ENCODE measurements around the gene SUSD6.

SUSD6 gene

DNA sequence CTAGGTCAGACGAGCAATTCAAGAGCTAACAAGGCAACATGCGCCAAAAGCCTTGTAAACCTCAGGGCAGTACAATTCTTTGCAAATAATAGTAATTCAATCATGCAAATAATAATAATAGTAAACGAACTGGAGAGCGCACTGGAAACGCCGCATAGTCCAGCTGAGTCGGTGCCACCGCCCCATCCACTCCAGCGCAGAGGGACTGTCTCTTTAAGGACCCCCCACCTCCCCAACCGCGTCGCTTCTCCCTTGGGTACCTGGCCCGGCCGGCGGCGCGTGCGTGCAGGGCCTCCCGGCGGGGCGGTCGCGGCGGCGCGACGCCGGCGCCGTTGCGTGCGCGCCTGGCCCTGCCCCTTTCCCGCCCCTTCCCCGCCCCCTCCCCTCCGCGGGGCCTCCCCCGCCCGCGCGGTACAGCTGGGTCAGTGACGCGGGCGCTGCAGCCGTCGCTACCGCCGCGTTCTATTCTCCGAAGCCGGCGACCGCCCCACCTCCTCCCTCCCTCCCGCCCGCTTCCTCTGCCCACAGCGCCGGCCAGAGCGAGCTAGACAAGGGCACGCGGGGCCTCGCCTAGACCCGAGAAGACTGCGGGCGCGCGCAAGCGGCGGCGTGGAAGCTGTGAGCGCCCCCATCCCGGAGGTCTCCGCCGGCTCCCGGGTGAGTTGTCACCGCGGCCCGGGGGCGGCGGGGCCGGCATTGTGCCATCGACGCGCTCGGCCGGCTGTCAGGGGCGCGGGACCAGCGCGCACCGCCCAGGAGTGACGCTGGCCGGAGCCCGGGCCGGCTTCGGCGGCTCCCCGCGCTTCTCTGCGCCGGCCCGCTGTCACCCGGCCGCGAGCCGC lies at the start of gene SUSD6:
Gene SUSD6 (plus strand): TSS at position 425 of the 842 bp plus-strand sequence. CDS start 46,997 bp downstream, outside the sequence.
- peak; percentile 88 for DNase-seq

- no peak for DNase-seq
Measured at GRCh38 chr14:69561893-69562292, 49.5 kb upstream of the SUSD6 start.

GRCh38 chr14:69567563-69567962 lies 43.8 kb upstream of the SUSD6 start:
- DNase-seq = no peak

- DNase-seq = no peak
Measured at GRCh38 chr14:69569859-69570258, 41.5 kb upstream of the SUSD6 start.

- DNase-seq = no peak
Measured at GRCh38 chr14:69570836-69571330, 40.5 kb upstream of the SUSD6 start.

- DNase-seq = no peak
Measured at GRCh38 chr14:69571449-69572029, 39.9 kb upstream of the SUSD6 start.

- no peak for DNase-seq
Measured at GRCh38 chr14:69572030-69572840, 39.2 kb upstream of the SUSD6 start.

DNA sequence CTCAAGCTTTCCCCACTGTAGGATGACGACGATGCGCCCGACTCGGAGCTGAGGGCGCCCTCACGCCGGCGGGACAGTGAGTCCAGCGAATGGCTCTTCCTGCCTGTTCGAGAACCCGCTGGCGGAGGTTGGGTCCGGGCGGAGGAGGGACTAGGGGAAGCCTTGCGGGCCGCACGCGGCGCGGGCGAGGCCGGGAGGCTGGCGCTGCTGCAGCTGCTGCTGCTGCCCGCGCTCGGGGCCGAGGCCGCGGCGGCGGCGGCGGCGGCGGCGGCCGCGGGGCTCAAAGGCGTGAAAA lies 38.6 kb upstream of the SUSD6 start:
- DNase-seq = no peak

- DNase-seq = no peak
Measured at GRCh38 chr14:69573205-69573830, 38.1 kb upstream of the SUSD6 start.

- DNase-seq = no peak
Measured at GRCh38 chr14:69573831-69574262, 37.5 kb upstream of the SUSD6 start.

DNA sequence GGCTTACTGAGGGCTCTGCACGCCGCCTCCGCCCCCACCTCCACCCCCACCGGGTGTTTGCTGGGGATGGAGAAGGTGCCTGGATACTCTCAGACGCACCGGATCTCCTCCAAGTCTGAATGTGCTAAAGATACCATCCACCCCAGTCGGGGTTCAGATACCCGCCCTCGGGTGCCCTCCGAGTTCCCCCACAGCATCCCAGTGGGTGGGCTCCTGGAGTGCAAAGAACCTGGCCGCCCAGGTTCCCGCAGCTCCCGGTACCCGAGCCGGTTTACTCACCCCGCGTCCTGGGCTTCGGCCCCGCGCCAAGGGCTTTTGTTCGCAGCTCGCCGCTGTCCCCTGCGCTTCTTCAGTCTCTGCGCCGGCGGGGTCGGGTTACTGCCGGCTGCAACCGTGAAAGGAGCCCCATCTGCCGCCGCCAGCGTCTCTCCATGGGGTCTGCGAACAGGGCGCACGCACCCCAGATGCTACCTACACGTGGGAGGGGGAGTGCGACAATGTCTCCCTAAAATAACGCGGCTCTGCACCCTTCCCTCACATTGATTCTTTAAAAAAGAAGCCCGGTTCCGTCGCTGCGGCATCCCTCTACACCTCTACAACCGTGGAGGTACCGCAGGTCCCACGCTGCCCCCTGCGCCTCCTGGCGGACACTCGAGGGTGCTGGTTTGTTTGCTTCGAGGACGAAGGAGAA lies 37.0 kb upstream of the SUSD6 start, which contains the start of gene CCDC177:
Gene CCDC177 (minus strand): TSS at position 609 of the 691 bp plus-strand sequence. CDS start 1,249 bp downstream, outside the sequence.
- DNase-seq = peak; percentile 82

GRCh38 chr14:69574954-69575295 lies 36.5 kb upstream of the SUSD6 start:
- no peak for DNase-seq

DNA sequence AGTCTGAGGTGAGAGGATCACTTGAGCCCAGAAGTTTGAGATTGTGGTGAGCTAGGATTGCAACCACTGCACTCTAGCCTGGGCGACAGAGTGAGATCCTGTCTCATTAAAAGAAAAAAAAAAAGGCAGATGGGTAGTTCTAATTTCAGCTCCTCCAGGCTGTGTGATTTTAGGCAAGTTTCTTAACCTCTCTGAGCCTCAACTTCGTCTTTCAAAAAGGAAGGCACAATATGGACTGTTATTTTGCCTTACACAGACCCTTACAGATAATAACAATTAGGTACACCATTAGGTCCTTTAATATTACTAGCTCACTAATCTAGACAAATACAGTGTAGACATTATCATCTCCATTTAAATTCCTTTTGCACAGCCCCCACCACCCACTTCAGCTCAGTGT lies 31.9 kb upstream of the SUSD6 start:
- no peak for DNase-seq

DNA sequence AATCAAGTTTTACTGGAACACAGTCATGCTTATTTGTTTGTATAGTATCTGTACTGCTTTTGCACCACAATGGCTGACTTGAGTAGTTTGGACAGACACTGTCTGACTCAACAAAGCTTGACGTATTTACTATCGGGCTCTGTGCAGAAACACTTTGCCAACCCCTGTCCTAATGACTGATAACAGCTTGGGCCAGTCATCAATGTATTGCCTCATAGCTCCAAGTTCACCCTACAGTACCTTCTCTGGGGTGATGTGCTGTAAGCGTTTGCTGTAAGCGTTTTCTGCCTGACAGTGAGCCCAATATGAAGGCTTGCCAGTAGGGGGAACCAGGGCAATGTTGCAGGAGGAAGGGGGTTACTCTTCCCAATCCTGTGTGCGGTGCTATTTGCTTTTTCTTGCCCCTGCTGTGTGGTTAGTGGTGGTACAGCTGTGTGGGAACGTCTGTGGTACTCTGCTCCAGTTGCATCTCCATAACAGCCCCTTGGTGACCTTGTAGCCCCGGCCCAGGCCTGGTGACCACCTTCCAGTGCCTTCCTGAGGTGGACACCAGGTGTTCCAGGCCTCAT lies 31.3 kb upstream of the SUSD6 start:
- peak; percentile 15 for DNase-seq

DNA sequence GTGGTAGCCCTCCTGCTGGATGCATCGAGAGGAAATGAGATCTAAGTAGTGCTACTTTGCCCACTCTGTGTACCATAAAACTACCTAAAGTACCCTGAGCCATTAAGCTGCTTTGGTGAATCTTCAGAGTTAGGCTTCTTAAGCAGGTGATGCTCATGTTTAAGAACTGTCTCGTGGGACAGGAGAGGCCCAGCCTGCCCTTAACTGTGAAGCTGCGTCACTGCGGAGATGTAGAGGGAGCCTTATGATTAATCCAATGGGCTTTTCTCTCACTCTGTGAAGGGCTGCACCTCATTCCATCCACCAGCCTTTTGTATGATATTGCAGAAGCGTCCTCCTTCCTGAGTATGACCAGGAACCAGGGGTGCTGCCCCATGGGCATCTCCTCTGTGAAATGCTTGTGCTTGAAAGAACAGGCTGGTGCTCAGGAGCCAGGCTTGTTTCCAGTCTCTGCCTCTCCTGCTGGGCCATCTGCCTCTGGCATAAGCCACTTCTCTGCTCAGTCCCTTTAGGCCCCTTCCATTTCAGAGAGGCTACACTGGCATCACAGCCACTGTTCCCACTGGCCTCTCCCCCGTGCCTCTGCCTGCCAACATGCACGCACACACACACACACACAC lies 30.0 kb upstream of the SUSD6 start:
- DNase-seq = no peak

- DNase-seq = no peak
Measured at GRCh38 chr14:69582212-69582611, 29.2 kb upstream of the SUSD6 start.

DNA sequence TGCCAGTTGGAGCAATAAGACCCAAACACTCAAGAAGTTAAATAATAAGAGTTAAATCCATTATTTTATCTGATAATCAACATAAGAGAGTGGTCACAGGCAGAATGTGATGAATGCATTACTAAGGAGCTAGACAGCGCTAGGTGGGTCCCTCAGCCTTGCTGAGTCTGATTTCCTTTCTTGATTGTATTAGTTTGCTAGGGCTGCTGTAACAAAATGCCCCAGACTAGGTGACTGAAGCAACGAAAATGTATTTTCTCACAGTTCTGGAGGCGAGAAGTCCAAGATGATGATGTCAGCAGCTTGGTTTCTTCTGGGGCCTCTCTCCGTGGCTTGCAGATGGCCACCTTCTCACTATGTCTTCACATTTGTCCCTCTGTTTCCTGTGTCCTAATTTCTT lies 28.6 kb upstream of the SUSD6 start:
- no peak for DNase-seq

GRCh38 chr14:69584389-69584788 lies 27.0 kb upstream of the SUSD6 start:
- DNase-seq = no peak

DNA sequence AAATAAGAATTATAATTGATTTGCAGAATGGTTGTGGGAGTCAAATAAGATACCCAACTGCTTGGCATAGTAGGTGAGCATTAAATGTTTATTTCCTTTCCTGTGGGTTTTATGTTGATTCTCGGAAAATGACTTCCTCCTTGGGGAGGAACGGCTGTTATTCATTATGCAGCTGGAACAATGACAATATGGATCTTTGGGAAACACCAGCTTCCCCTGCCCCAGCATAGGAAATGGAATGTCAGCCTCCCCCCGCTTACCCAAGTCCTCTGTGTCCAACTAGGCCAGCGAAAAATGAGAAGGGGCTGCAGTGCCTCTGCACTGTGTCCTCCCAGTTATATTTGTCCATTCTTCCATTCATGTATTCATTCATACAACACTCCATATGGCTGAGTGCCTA lies 25.0 kb upstream of the SUSD6 start:
- DNase-seq = no peak

GRCh38 chr14:69587389-69587788 lies 24.0 kb upstream of the SUSD6 start:
- no peak for DNase-seq

DNA sequence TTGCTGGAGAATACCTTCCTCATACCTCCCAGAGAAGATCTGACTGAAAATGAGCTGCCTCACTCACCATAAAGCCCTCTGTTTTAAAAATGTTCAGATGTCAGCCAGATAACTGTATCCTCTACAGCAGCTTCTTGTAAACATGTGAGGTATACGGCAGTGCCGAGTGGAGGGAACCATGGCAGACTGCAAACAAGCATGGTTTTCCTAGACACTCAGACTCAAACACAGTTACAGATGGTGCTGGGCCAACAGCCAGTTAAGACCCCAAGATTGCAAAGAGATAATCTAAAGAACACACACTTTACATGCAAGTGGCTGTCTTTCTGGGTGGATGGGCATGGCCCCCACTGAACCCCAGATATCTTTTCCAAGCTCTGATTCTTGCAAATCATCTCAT lies 20.1 kb upstream of the SUSD6 start:
- DNase-seq = no peak

All from stimulated activated CD4-positive, alpha-beta T cell treated with anti-CD3 and anti-CD28 coated beads, Interleukin-4, amount 100 ng/mL, for 24 hours (primary cell).